Measurements from ENCODE around the gene HSD3B7.

DNA sequence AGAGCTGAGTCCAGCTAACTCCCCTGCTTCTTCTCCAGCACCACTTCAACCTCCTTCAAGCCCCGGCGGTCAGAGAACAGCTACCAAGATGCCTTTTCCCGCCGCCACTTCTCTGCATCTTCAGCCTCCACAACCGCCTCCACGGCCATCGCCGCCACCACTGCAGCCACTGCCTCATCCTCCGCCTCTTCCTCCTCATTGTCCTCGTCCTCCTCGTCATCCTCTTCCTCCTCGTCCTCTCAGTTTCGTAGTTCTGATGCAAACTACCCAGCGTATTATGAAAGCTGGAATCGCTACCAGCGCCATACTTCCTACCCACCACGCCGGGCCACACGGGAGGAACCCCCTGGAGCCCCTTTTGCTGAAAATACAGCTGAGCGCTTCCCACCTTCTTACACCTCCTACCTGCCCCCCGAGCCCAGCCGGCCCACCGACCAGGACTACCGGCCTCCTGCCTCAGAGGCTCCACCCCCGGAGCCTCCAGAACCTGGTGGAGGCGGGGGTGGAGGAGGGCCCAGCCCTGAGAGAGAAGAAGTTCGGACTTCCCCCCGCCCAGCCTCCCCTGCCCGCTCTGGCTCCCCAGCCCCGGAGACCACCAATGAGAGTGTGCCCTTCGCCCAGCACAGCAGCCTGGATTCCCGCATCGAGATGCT, 20.3 kb upstream of the HSD3B7 start:
- no peak for TF ChIP-seq RNF2 (IDR thresholded peaks at IDR 0.05; ENCODE audit: borderline replicate concordance, low read depth, low read length, missing control alignments, poor library complexity, severe bottlenecking)
- TF ChIP-seq, protein P1, sequence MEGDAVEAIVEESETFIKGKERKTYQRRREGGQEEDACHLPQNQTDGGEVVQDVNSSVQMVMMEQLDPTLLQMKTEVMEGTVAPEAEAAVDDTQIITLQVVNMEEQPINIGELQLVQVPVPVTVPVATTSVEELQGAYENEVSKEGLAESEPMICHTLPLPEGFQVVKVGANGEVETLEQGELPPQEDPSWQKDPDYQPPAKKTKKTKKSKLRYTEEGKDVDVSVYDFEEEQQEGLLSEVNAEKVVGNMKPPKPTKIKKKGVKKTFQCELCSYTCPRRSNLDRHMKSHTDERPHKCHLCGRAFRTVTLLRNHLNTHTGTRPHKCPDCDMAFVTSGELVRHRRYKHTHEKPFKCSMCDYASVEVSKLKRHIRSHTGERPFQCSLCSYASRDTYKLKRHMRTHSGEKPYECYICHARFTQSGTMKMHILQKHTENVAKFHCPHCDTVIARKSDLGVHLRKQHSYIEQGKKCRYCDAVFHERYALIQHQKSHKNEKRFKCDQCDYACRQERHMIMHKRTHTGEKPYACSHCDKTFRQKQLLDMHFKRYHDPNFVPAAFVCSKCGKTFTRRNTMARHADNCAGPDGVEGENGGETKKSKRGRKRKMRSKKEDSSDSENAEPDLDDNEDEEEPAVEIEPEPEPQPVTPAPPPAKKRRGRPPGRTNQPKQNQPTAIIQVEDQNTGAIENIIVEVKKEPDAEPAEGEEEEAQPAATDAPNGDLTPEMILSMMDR (IDR thresholded peaks at IDR 0.05; ENCODE audit: control extremely low read depth in 1 of 3, insufficient read depth in 1 of 3, low read depth in 1 of 3, low read length in 3 of 3) = no peak
- TF ChIP-seq, protein P2, sequence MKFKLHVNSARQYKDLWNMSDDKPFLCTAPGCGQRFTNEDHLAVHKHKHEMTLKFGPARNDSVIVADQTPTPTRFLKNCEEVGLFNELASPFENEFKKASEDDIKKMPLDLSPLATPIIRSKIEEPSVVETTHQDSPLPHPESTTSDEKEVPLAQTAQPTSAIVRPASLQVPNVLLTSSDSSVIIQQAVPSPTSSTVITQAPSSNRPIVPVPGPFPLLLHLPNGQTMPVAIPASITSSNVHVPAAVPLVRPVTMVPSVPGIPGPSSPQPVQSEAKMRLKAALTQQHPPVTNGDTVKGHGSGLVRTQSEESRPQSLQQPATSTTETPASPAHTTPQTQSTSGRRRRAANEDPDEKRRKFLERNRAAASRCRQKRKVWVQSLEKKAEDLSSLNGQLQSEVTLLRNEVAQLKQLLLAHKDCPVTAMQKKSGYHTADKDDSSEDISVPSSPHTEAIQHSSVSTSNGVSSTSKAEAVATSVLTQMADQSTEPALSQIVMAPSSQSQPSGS (IDR thresholded peaks at IDR 0.05; ENCODE audit: low read length) = no peak
- TF ChIP-seq, protein P3, sequence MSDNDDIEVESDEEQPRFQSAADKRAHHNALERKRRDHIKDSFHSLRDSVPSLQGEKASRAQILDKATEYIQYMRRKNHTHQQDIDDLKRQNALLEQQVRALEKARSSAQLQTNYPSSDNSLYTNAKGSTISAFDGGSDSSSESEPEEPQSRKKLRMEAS (IDR thresholded peaks at IDR 0.05) = no peak
- no peak for TF ChIP-seq CREB1 (IDR thresholded peaks at IDR 0.05)
- TF ChIP-seq JUND (IDR thresholded peaks at IDR 0.05; ENCODE audit: low read length) = no peak
- no peak for TF ChIP-seq BACH1 (IDR thresholded peaks at IDR 0.05; ENCODE audit: low read length)

Measured in H1 (cell line).